GM18508 (cell line): Measurements from ENCODE around the gene LAMP2.
"Not testable (repeated sequence)": the region's sequence is repeated elsewhere in the genome, so short reads cannot be mapped to it uniquely, and the experiment has no call there.

ENCODE experiments used
- ATAC-seq: cut with Tn5 transposase; IDR thresholded peaks from one replicate; pipeline ENCODE4 v1.9.1; 2021; ENCODE audit warnings: moderate number of reproducible peaks; ENCODE audit not compliant: insufficient read depth, unreplicated experiment

LAMP2 gene

DNA sequence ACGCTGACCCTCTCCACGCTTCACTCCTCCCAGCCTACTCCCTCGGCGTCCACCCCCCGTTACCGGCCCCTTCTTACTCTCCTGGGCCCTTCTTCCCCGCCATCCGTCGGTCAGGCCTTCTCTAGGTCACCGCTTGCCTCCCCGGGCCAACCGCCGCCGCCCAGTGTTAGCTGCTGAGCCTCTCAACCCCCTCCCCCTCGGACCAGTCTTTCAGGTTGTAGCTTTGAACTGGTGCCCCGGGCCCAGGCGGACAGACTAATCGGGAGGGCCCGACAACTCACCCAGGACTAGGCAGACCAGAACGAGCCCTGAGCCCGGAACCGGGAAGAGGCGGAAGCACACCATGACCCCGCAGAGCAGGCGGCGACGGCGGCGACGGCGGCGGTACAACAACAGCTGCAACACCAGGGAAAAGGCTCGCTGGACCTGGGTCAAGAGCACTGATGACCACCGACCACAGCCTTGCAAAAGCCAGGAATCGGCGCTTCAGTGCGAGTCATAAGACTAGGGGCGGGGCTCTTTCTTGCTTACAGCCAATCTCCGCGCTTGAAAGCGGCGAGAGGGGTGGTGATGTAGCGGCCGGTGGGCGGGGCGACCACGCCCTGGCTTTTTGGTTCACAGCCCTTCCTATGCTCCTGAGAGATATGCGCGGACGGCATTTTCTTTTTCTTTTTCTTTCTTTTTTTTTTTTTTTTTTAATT is at the start of gene LAMP2:
Gene LAMP2, minus strand, starts transcription at position 472 of the 701 bp plus-strand sequence. Its CDS starts 127 bp downstream, at position 345.
- peak; percentile 83 for ATAC-seq

DNA sequence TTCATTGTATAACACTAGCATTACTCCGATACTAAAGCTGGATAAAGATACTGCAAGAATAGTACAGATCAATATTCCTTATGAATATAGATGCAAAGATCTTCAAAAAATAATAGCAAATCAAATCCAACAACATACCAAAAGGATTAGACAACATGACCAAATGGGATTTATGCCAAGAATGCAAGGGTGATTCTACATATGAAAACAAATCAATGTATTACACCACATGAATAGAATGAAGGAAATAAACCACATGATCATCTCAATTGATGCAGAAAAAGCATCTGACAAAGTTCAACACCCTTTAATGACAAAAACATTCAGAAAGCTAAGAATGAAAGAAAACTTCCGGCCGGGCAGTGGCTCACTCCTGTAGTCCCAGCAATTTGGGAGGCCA is 48.8 kb upstream of the LAMP2 start:
- no peak for ATAC-seq

DNA sequence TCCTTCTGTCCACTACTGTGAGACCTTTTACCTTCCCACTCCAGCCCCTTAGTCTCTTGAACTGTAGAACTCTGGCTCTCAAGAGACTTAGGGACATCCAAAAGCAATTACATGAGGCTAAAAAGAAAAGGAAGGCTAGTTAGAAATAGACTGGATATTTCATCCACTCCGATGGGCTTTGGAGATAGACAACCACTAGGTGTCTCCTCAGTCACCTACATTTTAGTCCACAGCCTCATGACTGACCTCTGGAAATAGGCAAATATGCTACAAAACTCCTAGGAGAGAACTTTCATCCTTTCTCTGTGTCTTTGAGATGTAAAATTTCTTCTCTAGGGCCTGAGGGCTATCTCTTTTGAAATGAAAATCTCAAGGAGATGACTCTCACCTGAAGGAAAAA is 45.1 kb upstream of the LAMP2 start:
- no peak for ATAC-seq

DNA sequence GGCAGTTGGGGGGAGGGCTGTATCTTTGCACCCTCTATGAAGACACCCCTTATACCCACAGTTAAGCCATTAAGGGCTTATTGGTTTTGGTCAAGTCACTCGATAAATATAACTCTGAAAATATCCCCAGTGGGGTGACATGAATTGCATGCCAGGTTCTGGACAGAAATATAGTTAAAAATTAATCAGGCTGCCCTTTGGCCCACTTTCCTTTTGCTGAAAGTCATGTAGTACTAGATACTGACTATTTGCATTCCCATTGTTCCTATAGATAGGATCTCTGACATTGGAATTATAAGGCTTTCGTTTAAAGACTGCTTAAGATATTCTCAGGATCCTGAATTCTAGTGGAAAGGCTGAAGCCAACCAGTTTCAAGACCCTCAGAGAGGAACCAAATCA is 43.5 kb upstream of the LAMP2 start:
- no peak for ATAC-seq

DNA sequence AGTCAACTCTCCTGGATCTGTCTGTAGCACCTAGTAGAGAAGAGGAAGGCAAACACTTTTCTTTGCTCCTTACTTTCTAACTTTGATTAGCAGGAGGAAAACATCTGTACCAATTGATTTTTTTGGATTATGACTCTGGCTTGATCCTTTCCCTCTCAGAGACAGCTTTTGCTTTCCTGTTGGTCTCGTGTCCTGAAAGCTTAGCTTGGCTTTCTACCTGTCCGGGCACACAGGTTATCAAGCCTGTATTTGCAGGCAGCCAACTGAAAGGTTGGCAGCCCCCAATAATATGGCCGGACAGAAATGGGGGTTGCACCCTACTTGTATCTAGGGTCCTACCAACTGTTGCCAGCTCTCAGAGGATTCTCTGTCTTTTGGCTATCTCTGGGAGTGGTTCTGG is 43.1 kb upstream of the LAMP2 start:
- no peak for ATAC-seq

DNA sequence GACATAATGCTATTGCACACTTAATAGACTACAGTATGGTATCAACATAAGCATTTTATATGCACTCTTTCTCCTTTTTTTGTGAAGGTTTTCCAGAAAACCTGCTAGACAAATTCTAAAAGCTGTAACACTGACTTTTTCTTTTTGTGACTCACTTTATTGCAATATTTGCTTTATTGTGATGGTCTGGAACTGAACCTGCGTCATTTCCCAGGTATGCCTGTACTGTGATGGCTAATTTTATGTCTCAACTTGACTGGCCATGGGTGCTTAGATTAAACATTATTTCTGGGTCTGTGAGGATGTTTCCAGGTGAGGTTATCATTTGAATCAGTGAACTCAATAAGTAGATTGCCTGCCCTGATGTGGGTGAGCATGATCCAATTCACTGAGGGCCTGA is 35.5 kb upstream of the LAMP2 start:
- ATAC-seq: no peak

DNA sequence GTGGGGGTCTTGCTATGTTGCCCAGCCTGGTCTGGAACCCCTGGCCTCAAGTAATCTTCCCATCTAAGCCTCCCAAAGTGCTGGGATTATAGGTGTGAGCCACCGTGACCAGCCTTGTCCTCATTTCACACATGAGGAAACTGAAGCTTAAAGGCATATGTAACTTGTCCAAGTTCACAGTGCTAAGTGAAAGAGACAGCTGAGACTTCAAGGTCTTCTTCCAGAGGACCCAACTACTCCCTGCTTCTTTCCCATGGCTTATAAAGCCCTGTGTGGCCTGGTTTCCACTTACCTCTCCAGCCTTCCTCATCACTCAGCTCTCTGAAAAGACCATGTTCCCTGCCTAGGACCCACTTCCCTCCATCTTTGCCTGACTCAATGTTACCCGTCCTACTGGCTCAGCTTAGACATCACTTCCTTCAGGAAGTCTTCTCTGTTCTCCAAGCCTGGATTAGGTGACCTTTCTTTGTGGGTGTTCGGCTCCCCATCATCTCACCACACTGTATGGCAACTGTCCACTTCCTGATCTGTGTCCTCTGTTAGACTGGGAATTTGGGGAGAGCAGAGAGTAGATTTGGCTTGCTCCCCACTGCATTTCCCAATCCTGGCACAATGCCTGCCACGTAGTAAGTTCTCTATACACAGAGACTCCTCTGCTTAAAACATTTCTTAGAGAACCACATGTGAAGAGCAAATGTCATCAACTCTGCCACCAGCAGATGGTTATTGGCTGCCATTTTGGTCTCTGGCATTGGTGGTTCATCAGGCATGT is 30.4 kb upstream of the LAMP2 start:
- no peak for ATAC-seq

DNA sequence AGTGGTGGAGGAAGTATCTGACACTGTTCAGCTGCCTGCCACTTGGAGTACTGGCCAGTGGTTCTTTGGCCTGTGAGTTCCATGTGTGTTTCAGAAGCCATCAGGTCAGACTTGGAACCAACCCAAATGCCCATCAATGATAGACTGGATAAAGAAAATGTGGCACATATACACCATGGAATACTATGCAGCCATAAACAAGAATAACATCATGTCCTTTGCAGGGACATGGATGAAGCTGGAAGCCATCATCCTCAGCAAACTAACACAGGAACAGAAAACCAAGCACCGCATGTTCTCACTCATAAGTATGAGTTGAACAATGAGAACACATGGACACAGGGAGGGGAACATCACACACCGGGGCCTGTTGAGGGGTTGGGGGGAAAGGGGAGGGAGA is 21.0 kb upstream of the LAMP2 start:
- ATAC-seq: not testable (repeated sequence)

DNA sequence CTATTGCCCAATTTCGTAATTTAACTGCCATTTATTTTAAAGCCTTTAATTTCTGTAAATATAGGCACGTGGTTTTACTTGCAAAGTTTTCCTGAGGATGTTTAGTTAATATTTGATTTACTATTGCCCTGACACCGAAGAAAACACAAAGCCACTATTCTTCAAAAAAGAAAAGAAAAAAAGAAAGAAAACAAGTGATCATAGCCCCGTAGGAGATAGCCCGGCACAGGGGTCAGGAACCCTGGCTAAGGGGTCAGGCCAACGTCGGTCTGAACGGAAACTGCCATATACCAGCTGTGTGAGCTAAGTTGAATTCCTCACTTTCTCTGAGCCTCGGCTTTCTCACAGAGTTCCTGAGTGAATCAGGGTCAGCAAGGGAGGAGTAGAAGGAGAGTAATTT is 17.7 kb upstream of the LAMP2 start:
- no peak for ATAC-seq

DNA sequence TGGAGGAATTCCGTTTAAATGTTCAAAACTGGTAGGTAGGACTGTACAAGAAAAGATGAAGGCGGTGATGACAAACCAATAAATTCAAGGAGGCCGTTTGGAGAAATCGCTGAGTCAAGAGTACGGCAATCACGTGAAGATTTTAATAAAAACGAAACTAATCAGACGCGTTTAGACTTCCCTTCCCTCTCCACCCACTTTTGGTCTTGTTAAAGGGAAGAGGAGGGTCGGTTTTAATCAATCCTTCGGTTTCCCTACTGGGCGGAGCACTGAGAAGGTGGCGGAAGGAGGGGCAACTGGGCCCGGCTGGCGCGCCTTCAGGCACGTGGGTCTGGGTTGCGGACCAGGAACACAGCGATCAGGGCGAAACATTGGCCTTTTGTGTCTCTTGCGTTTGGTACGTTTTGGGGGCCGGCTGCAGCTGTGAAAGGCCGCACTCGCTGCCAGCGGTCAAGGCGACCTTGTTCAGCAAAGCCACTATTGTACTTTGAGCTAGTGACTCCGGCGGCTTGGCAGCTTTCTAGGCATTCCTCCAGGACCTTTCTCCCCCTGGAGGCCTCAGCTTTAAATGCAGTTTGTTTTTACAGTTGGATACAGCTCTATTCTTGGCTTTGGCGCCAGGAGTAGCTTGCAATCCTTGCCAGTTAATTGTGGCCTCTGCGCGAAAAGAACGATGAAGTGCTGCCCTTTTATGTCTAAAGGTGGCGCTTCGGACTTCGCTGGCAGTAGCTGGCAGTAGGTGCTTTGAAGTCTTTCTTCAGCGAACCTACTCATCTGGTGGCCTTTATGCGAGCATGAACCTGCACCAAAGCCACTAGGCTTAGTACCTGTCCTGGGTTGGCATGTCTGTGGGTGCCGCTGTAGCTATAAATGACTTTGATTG is 16.8 kb upstream of the LAMP2 start:
- peak; percentile 60 for ATAC-seq

DNA sequence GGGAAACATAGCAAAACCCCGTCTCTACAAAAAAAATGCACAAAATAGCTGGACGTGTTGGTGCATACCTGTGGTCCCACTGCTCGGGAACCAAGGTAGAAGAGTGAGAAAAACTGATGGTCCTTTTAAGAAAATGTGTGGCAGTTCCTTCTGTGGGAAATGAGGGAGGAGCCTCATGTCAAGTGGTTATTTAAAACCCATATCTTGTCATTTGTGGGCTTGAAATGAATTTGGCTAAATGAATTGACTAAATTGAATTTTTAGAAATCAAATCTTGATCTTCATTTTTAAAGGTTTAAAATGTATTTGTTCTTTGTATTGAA is 16.2 kb upstream of the LAMP2 start:
- ATAC-seq: no peak

DNA sequence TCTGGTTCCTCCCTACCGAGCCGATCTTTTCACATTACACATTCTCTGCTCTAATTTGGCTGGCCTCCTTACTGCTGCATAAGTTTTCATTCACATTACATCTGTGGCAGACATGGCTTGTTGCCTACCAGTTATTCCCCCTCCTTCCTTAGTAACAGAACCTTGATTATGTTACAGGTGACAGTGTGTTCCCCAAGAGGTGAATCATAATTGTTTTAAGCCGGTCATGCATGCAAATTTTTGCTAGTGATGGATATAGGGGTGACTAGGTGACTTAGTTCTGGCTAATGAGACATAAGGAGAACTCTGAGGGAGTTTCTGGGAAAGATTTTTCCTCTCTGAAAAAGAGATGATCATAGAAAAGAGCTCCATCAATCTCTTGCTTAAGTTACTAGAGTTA is 8.4 kb upstream of the LAMP2 start:
- ATAC-seq: no peak

DNA sequence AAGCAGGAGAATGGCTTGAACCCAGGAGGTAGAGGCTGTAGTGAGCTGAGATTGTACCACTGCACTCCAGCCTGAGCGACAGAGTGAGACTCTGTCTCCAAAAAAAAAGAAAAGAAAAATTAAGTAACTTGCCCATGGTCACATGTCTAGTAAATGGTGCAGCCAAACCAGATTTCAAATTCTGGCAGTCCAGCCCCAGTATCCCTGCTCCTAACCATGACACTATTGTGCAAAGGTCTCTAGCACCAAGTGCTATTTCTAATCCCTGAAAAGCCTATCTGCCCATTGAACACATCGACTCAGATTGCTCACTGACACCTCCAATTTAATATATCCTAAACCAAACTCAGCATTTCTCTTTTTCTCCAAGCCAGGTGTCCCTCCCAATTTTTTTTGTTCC is 7.6 kb upstream of the LAMP2 start:
- ATAC-seq: no peak

DNA sequence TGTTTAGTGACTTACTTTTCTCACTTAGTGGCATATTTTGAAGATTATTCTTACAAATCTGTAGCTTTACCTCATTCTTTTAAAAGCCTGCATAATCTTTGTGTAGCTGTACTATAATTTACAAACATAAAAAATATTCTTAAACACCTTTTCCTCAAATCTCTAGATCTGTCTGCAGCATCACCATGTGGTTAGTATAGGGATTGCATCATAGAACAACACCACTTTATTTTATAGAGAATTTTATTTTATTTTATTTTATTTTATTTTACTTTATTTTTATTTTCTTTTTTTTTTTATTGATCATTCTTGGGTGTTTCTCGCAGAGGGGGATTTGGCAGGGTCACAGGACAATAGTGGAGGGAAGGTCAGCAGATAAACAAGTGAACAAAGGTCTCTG is 6.4 kb upstream of the LAMP2 start:
- ATAC-seq: not testable (repeated sequence)

DNA sequence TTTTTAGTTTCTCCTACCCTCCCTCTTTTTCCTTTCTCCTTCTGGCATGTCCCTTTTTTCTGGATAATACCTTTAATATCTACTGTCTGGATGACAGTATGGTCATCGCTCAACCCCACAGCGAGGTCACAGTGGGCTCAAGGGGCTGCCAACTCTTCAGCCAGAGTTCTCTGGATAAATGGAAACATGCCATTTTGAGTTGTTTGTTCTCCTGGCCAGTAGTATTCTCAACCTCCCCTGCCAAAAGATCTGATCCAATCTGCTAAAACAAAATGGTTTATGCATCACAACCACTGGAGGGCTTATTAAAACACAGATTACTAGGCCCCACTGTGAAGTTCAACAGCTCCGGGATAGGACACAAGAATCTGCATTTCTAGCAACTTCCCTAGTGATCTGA is 5.0 kb upstream of the LAMP2 start:
- no peak for ATAC-seq

DNA sequence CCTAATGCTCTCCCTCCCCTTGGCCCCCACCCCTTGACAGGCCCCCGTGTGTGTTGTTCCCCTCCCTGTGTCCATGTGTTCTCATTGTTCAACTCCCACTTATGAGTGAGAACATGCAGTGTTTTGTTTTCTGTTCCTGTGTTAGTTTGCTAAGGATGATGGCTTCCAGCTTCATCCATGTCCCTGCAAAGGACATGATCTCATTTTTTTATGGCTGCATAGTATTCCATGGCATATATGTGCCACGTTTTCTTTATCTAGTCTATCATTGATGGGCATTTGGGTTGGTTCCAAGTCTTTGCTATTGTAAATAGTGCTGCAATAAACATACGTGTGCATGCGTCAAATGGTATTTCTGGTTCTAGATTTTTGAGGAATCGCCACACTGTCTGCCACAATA is 561 bp upstream of the LAMP2 start:
- not testable (repeated sequence) for ATAC-seq

DNA sequence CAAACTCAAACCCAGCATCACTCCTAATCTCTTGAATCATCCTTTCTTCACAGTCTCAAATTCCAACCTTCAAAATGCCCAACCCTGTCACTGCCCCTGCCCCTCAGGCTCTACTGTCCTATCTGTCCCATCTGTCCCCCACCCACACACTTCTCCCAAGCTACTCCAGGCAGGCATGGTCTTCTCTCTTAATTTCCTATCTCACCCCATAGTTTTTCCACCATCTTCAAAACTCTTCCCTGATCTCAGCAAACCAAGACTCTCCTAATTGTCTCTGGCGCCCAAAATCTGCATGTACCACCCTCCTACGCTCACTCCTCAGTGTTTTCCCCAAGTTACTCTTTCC is 644 bp downstream of the LAMP2 start:
- no peak for ATAC-seq

DNA sequence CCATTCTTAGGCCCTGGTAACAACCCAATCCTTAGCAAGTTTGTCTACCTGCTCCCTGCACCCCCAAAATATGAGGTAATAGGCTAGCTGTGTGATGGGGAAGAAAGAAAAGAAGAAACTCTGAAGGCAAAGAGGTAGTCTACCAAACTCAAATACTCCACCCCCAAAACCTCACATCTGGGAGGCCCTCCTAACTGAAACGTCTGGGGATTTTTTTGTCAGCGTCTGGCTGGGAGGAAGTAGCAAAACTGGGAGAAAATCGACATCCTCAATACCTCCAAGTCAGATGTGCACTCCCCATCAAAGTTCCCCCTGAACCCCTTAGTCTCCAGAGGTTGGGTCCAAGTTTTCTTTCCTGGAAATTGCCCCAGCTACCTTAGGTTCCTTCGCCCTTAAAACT is 1.0 kb downstream of the LAMP2 start:
- no peak for ATAC-seq

DNA sequence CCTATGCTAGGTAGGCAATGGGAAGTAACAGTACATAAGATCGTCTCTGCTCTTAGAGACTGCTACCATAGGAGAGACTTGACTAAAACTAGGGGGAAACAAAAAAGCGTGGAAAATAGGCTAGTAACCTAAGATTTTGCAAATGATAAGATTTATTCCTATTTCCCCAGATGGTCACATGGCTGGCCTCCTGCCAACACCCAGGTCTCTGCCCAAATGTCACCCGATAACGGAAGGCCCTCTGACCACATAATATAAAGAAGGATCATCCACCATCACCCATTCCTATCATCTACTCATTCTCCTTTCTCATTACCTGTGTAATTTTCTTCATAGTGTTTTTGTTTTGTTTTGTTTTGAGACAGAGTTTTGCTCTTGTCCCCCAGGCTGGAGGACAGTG is 4.7 kb downstream of the LAMP2 start:
- no peak for ATAC-seq

DNA sequence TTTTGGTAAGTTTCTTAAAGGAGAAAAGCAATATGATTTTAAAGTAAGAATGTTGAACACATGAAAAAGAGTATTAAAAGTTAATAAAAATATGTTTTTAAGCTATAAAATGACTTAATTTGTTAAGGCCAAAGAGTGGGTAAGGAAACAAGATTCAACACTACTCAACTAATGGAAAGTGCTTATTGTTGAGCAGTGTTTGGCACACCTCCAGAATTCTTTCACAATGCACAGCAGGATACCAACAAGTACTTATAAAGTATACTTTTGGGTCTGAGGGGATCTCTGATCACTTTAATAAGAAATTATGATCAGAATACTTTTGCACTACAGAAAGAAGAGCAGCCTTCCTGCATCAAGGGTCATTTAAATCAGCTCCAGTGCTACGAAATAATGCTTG is 5.9 kb downstream of the LAMP2 start:
- no peak for ATAC-seq

DNA sequence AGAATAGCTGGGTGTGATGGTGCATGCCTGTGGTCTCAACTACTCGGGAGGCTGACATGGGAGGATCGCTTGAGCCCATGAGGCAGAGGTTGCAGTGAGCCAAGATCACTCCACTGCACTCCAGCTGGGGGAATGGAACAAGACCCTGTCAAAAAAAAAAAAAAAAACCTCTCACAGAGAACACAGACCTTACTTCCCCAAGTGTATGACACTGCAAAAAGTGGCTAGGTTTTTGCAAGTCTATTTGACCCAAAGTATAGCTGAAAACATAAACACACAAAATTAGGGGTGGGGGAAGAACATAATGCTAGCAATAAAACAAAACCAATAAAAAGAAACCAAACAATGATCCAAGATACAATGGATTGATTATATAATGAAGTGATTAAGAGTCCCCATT is 6.7 kb downstream of the LAMP2 start:
- no peak for ATAC-seq
